Right ventricle myocardium superior (tissue), 1 donor: Measurements from ENCODE around the gene CAPN10. TPM values are rescaled to one million over a fixed set of nuclear protein-coding genes. Genes with fewer than 3 reads are reported as not detected.

ENCODE experiments used
- ATAC-seq: fragments of 200-7000 bp; cut with Tn5 transposase; one replicate; pipeline ENCODE4 v1.9.1; 2020; ENCODE audit warnings: mild to moderate bottlenecking; ENCODE audit not compliant: poor library complexity
- DNase-seq: peaks from one replicate; pipeline ENCODE4 v3.0.0-alpha.2; 2020
- intact Hi-C: fragments of 100-400 bp; cut with DNase I; formaldehyde crosslinking; loops from one replicate; pipeline ENCODE4 v1.11.2; 2022
- total RNA-seq: library from RNA; stranded (reverse); fragmentation: NEBNext Ultra II Directional; extraction: Animal tissue kit (Norgen Biotek cat#: 25700); gene quantifications from one replicate; pipeline ENCODE4 v1.2.1, GENCODE V29; 2021
- donor health status: DM: no; HTN: yes; CAD: no; lungs with severe emphysema.

Gene CAPN10
- total RNA-seq, 1 donor from 2014 or later = 49.7 TPM

DNA sequence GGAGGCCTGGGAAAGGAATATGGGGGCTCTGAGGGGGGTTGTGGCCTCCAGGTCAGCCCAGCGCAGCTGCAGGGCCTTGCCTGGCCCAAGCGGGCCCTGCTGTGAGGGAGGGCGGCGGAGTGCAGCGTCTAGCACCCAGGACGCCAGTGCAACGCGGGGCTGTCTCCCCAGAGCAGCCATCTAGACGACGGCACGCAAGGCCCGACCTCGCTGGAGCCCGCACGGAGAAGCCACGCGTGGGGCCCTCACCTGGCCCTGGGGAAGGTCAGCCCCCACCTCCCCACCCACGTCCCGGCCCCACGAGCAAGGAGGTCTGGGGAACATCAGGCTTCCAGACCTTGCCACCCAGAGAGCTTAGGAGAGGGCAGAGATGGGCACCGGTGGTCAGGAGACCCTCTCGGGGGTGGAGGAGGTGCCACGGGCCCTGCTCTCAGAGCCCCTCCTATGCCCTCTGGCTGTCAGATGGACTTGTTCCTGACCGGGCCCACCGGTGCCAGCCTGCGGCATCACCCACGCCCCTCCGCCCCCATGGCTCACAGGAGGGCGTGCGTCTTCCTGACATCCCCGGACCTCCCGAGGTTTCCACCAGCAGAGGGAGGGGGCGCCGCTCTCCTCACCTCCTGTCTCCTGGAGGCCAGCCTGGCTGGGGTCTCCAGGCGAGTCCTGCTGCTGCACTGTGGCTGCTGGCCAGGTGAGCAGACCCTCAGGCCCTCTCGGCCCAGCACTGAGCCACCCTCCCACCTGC lies 55.7 kb downstream of the CAPN10 start:
- ATAC-seq = no peak
- intact Hi-C loops = no loop called here
- no peak for DNase-seq

DNA sequence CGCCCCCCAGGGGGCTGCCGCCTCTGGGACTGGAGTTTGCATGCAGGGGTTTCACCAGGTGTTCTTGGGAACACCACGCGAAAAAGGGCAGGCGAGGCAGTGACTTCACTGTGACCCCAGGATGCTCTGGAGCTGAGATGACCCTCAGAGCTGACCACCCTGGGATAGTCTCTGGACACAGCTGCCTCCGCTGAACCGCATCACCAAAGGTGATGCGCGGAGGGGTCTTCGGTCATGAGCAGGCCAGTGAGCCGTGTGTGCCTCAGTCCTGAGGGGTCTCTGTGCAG lies 56.2 kb downstream of the CAPN10 start:
- DNase-seq = no peak
- intact Hi-C loops = no loop called here
- ATAC-seq = no peak

DNA sequence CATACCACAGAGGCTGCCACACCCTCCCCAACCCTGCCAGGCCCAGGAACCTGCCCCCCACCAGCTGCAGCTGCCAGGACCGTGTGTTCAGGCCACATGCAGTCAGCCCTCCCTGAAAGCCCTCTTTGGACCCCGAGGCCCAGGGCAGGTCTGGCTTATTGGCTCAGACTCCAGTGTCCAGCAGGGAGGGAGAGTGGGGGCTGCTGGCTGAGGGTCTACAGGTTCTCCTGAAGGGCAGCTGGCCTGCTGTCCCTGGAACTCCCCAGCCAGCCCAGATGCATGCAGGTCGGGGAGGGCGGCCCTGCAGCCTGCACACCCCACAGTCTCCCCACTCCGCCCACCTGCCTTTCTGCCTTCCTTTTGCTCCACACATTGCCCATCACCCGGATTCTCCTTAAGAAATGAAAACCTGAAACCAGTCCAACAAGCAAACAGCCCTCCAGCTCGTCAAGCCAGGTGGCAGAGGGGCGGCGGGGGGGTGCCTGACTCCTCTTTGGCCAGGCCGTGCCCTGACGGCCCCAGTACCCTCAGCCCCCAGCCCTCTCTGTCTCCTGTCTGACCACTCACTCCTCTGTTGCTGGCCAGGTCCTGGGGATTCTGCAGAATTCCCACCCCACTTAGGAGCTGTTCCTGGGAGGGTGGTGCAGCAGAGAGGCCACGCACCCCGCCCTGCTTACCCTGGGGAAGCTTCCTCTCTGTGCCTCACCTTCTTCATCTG lies 56.7 kb downstream of the CAPN10 start:
- intact Hi-C loops = no loop called here
- DNase-seq (no peak), ATAC-seq (no peak)

DNA sequence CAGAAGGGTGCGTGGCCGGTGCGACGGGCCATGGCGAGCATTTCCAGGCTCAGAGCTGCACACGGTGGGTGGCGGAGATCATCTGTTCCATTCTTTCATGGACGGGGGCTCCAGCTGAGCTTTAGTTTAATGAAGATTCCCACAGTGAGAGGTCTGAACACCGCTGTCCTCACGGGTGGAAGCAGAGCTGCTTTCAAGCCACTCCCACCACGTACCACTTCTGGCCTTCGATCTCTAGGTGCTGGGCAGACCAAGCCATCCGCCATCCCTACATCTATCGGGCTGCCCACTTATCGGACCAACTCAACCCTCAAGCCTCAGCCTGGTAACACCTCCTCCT lies 57.2 kb downstream of the CAPN10 start:
- DNase-seq (no peak), ATAC-seq (no peak)
- intact Hi-C loops = no loop called here

DNA sequence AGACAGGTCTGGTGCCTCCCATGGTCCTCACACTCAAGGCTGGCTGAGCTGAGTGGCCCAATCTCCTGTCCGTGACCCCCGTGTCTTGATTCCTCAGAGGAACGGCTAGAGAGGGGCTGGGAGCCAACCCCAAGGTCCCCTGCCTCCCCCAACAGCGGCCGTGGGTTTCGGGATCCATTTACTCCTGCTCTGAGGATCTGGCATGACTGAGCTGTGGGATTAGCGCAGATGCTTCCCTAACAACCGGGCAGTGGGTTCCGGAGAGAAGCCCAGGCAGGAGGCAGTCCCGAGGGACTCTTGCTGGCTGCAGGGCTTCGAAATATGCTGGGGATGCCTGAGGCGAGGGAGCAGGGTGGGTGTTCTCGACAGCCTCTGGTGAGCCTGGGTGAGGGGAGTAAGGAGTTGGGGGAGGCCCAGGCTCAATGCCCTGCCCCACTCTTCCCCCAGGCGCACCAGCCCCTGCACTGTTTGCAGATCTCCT lies 57.7 kb downstream of the CAPN10 start:
- ATAC-seq (no peak), DNase-seq (no peak)
- intact Hi-C loops = no loop called here

DNA sequence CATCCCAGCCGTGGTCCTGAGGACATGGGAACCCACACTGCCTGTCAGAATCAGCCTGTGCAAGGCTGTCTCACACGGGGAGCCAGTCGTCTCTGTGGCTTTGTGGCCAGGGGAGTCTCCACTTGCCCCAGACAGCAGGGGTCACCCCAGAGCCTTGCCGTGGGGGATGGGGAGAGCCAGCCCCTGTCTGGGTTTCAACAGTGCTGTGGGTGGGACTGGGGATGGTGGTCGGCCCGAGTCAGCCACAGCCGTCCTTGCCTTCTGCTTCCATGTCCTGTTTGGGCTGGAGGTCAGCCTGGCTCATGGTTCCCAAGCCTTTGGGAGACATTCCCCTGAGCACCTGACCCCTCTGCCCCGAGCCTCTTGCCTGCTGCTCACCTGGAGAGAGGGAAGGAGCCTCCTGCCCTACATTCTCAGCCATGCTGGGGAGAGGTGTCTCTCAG lies 58.3 kb downstream of the CAPN10 start:
- no peak for ATAC-seq
- intact Hi-C loops = no loop called here
- no peak for DNase-seq

DNA sequence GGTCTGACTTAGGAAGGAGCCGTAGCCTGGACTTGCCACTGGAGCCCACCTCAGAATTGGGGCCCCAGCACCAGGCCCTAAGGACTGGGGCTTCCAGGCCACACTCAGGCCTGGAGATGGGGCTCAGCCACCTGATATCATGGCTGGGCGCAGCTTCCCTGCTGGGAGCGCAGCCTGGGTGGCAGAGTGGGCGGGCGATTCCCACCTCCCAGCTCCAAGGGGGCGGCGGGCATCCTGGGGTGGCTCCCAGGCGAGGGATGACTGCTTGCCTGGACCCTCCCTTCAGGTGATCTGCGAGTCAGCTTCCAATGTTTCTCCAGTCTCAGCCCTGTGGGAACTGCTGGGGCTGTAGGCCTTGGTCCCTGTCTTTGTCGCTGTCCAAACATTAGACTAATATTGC lies 58.8 kb downstream of the CAPN10 start:
- intact Hi-C loops = no loop called here
- DNase-seq (no peak), ATAC-seq (no peak)

DNA sequence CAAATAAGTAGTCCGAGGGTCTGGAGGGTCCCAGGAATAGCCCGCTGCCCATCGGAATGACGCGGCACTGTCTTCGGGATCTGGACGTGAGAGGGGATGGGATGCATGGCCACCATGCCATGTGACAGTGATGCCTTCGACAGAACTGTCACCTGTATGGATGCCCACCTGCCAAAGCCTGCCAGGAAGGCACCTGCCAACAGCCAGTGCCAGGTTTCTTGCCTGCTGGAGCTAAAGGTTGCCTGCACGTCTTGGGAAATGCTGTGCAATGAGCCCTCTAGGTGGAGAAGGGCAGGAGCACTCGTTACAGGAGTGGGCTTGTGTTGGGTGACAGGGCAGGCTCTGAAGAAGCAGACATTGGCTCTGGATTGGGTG lies 59.3 kb downstream of the CAPN10 start:
- intact Hi-C loops = no loop called here
- DNase-seq (no peak), ATAC-seq (no peak)

DNA sequence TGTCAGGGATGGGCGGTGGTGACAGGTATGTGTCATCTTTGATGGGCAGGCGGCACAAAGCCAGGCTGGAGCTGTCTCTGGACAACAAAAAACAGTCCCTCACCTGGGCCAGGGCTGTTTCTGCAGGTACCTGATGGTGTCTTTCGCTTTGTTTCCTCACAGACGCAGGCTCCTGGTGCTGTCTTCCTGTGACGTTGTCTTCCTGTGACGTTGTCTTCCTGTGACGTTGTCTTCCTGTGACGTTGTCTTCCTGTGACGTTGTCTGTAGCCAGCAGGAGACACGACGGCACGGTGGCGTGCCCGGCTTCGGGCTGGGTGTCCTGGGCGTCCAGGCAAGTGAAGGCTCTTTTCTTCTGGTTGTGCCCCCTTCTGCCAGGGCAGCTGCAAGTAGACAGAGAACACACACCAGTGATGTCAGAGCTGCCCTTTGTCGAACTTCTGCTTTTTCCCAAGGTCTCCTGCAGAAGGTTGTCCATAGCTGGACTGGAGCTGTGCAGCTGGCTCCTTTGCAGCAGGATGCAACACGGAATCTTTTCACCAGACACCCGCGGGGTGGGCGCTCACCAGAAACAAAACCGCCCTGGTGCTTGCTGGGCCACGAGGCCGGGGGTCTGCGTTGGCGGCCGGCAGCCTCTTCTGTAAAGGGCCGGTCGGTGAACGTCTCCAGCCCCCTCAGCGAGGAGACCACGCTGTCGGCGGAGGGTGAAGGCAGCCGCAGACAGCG lies 59.8 kb downstream of the CAPN10 start:
- DNase-seq (no peak), ATAC-seq (no peak)
- intact Hi-C loops = no loop called here

DNA sequence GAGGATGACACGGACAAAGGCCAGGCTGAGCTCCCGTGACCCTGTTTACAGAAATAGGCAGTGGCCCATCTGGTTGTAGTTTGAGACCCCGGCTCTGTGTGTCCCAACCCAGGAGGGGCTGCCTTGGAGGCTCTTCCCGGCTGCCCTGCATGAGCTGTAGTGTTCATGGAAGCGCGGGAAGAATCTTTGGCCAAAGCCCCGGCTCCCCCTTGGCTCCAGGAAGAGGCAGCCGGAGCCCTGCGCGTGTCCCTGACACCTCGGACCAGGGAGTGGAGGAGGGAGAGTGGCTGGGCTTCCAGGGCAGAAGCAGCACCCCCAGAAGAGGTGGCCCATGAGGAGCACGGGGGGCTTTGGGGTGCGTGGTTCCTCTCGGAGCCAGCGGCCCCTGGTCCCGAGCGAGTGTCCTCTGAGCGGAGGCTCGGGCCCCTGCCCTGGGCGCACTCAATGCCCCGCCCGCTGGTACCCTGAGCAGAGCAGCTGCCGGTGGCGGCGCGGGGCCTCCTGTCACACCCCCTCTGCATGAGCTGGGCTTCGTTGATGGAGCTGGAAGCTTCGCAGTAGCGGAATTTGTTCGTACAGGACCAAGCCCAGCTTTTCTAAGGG lies 60.5 kb downstream of the CAPN10 start:
- no peak for ATAC-seq
- no peak for DNase-seq
- intact Hi-C loops = no loop called here

DNA sequence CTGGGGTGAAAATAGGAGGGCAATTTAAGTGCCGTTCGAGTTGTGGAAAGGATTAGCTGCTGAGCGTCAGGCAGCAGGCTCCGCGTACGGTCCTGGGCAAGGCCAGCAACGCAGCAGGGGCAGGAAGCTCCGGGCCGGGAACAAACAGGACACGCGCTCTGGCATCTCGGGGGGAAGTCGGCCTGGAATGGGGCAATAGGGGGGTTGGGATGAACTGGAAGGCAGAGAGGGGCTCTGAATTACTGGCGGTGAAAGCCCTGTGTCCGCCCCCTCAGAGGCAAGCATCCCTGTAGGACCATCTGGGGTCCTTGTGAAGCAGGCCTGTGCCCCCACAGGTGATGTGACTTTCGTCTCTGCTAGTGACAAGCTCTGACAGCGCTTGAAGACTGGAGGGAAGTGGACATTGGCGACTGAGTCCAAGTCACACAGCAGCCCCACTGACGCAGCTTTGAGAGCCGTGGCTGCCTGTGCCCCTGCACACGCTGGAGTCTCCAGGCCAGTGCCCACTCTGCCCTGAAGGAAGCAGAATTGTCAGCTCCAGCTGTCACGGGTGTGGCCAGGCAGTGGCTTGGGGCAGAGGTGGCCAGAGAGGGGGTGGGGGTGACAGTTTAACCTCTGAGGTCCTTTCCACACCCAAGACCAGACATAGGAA lies 61.1 kb downstream of the CAPN10 start:
- ATAC-seq (no peak), DNase-seq (no peak)
- intact Hi-C loops = no loop called here

DNA sequence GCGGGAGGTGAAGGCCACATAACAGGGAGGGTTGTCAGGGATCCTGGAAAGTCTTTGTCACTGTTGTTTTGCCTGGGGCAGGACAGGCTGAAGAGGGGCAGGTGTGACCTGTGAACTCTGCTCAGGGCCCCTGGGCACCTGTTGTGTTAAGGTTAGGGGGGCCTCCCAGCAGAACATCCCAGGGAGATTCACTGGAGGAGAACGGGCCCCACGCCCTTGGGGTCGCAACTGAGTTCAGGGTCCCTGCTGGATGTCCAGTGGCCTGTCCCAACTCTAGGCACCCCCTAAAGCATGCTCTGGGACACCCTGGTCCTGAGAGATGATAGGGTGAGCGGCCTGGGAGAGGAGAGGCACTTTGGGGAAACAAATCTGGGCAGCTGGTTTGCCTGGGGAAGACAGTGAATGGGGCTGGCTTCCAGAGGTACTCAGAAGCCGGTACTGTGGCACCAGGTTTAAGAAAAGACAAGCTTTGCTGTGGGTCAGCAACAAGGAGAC lies 61.7 kb downstream of the CAPN10 start:
- DNase-seq (no peak), ATAC-seq (no peak)
- intact Hi-C loops = no loop called here

Other genes with a start within 250 kb of the CAPN10 start
- gene GPC1, start 151.1 kb upstream of the CAPN10 start, total RNA-seq = 154 TPM
- gene ANKMY1, start 28.7 kb upstream of the CAPN10 start, total RNA-seq = 5.6 TPM
- gene DUSP28, start 26.4 kb upstream of the CAPN10 start, total RNA-seq = 11.5 TPM
- gene RNPEPL1, start 18.2 kb upstream of the CAPN10 start, total RNA-seq = 89.5 TPM
- 2.0 TPM for gene GPR35, start 38.7 kb downstream of the CAPN10 start, total RNA-seq
- gene AQP12B, start 96.2 kb downstream of the CAPN10 start, total RNA-seq = not detected
- gene AQP12A, start 105.1 kb downstream of the CAPN10 start, total RNA-seq = not detected
- 0.65 TPM for gene KIF1A, start 233.5 kb downstream of the CAPN10 start, total RNA-seq